ENCODE measurements around the gene FCRLA.
"Not testable (repeated sequence)": the region's sequence is repeated elsewhere in the genome, so short reads cannot be mapped to it uniquely, and the experiment has no call there.

FCRLA gene

DNA sequence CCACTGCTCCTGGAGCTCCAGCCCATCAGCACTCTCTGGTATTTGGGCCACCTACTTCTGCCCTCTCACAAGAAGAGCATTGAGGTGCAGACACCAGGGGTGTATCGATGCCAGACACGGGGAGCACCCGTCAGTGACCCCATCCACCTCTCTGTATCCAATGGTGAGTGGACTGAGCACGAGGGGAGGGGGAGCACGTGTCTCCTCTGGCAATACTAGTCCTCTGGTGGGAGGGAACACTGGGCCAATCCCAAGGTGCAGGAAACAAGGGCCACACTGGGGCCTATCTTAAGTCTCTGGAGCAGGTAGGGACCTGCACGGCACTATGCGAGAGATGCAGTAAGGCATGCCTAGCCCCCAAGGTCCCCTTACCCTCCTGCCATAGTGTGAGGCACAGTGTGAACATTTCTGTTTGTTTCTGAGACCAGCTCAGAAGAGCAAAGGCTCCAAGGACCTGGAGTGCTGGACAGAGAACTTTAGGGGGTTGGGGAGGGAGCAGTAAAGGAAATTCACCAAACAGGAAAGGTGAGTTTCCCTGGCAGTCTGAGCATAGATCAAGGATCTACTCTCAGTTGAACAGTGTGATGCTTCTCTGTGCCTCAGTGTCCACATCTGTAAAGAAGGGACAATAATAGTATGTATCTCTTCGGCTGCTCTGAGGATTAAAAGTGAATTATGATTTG lies 16.6 kb downstream of the FCRLA start:
- Histone ChIP-seq H3K4me3 (ENCODE audit: low read depth, low read length) (no peak overlapping the region), H3K9ac (no peak overlapping the region), H3K79me2 (no peaks in the 10 kb centered on the region), H3K27me3 (ENCODE audit: control insufficient read depth, insufficient read depth, low read length) (no peaks in the 10 kb centered on the region), H3K27ac (no peak overlapping the region), H3K9me3 (ENCODE audit: control insufficient read depth, low read length) (no peaks in the 10 kb centered on the region), H2AFZ (no peak overlapping the region), H3K4me2 (ENCODE audit: low read length) (no peak overlapping the region), H3K4me1 (no peaks in the 10 kb centered on the region), H3K36me3 (ENCODE audit: control insufficient read depth, insufficient read depth, low read length) (no peaks in the 10 kb centered on the region)
- TF ChIP-seq, protein P1, sequence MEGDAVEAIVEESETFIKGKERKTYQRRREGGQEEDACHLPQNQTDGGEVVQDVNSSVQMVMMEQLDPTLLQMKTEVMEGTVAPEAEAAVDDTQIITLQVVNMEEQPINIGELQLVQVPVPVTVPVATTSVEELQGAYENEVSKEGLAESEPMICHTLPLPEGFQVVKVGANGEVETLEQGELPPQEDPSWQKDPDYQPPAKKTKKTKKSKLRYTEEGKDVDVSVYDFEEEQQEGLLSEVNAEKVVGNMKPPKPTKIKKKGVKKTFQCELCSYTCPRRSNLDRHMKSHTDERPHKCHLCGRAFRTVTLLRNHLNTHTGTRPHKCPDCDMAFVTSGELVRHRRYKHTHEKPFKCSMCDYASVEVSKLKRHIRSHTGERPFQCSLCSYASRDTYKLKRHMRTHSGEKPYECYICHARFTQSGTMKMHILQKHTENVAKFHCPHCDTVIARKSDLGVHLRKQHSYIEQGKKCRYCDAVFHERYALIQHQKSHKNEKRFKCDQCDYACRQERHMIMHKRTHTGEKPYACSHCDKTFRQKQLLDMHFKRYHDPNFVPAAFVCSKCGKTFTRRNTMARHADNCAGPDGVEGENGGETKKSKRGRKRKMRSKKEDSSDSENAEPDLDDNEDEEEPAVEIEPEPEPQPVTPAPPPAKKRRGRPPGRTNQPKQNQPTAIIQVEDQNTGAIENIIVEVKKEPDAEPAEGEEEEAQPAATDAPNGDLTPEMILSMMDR (IDR thresholded peaks at IDR 0.05), result no peak

DNA sequence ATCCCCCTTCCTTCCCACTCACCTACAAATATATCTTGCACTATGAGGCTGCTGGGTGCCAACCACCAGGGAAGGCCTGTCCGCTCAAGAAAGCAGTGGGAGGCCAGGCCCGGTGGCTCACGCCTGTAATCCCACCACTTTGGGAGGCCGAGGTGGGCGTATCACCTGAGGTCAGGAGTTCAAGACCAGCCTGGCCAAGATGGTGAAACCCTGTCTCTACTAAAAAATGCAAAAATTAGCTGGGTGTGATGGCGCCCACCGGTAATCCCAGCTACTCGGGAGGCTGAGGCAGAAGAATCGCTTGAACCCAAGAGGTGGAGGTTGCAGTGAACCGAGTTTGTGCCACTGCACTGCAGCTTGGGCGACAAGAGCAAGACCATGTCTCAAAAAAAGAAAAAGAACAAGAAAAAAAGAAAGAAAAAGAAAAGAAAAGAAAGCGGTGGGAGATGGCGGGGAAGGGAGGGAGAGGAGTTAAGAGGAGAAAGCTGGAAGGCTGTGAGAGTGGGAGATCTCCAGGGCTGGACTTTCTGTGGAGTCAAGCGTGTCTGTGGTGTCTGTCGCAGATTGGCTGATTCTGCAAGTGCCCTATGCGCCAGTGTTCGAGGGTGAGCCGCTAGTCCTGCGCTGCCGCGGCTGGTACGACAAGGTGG lies 18.4 kb downstream of the FCRLA start:
- not testable (repeated sequence) for H3K79me2 ChIP-seq; H3K9me3 ChIP-seq (ENCODE audit: control insufficient read depth, low read length); H3K36me3 ChIP-seq (ENCODE audit: control insufficient read depth, insufficient read depth, low read length); H3K4me1 ChIP-seq; H3K27me3 ChIP-seq (ENCODE audit: control insufficient read depth, insufficient read depth, low read length); H3K9ac ChIP-seq
- Histone ChIP-seq H3K4me3 (ENCODE audit: low read depth, low read length) (peak overlapping the region; percentile 76), H3K27ac (peak overlapping the region; percentile 79), H3K4me2 (ENCODE audit: low read length) (peak overlapping the region; percentile 89), H2AFZ (peak overlapping the region; percentile 89)

DNA sequence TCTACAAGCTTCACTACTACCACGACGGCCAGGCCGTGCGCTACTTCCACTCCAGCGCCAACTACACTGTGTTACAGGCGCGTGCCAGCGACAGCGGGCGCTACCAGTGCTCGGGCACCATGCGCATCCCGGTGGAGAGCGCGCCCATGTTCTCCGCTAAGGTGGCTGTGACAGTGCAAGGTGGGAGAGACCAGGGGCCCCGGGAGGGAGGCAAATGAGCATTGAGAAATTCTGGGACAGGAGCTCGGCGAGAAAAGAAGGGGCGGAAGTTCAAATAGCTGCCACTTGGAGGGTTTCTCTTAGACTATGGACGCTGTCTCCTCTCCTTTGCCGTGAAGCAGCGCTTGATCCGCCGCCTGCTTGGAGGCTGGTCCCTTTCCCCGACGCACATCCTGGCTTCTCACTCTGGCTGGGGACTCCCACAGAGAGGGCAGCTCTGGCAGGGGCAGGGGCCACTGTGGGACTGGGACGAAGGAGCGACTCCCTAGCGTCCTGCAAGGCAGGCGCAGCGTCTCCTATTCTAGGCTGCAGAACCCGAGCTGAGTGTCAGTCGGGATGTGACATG lies 19.0 kb downstream of the FCRLA start:
- Histone ChIP-seq H2AFZ (peak overlapping the region; percentile 89), H3K9me3 (ENCODE audit: control insufficient read depth, low read length) (no peaks in the 10 kb centered on the region), H3K4me2 (ENCODE audit: low read length) (peak overlapping the region; percentile 89), H3K27ac (peak overlapping the region; percentile 79), H3K27me3 (ENCODE audit: control insufficient read depth, insufficient read depth, low read length) (no peaks in the 10 kb centered on the region), H3K9ac (no peak overlapping the region), H3K4me1 (no peaks in the 10 kb centered on the region), H3K4me3 (ENCODE audit: low read depth, low read length) (peak overlapping the region; percentile 76), H3K36me3 (ENCODE audit: control insufficient read depth, insufficient read depth, low read length) (no peaks in the 10 kb centered on the region), H3K79me2 (no peaks in the 10 kb centered on the region)
- TF ChIP-seq, protein P1 (IDR thresholded peaks at IDR 0.05), result no peak

DNA sequence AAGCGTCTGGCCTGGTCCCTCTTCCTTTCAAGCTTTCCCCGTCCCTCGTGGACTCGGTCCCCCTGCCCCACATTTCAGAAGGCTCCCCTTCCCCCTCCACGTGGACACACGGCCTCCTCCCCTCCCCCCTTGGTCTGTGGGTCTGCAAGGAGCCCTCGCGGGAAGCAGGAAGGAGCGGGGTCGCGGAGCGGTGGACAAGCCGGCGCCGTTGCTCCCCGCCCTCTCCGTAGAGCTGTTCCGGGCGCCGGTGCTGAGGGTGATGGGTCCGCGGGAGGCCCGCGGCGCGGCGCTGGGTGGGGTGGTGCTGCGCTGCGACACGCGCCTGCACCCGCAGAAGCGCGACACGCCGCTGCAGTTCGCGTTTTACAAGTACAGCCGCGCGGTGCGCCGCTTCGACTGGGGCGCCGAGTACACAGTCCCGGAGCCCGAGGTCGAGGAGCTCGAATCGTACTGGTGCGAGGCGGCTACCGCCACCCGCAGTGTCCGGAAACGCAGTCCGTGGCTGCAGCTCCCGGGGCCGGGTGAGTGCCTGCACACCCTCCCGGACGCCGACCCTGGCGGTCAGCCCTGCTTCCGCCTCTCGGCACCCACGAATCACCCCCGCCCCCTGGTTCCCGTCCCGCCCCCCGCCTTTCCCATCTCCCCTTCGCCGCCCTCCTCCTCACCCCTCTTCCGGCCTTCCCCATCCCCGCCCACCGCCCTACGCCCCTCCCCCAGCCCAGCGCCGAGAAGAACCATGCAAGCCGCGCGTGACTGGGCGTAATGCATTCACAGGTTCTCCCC lies 19.6 kb downstream of the FCRLA start:
- H3K9ac ChIP-seq, result no peak overlapping the region
- H3K4me3 ChIP-seq (ENCODE audit: low read depth, low read length), result peak overlapping the region; percentile 76
- peak overlapping the region; percentile 79 for H3K27ac ChIP-seq
- peak overlapping the region; percentile 89 for H2AFZ ChIP-seq
- H3K9me3 ChIP-seq (ENCODE audit: control insufficient read depth, low read length), result no peaks in the 10 kb centered on the region
- H3K27me3 ChIP-seq (ENCODE audit: control insufficient read depth, insufficient read depth, low read length), result no peaks in the 10 kb centered on the region
- H3K79me2 ChIP-seq, result no peaks in the 10 kb centered on the region
- no peaks in the 10 kb centered on the region for H3K4me1 ChIP-seq
- H3K36me3 ChIP-seq (ENCODE audit: control insufficient read depth, insufficient read depth, low read length), result no peaks in the 10 kb centered on the region
- TF ChIP-seq, protein P1 (IDR thresholded peaks at IDR 0.05), result no peak
- H3K4me2 ChIP-seq (ENCODE audit: low read length), result peak overlapping the region; percentile 89
